Activated CD4-positive, alpha-beta T cell treated with anti-CD3 and anti-CD28 coated beads, Interleukin-2, amount 10 ng/mL, durations not matched to agents 7 days and 5 days (primary cell): ENCODE measurements around the gene GPS1. TPM values are rescaled to one million over a fixed set of nuclear protein-coding genes. Genes with fewer than 3 reads are reported as not detected.
"Not testable (repeated sequence)": the region's sequence is repeated elsewhere in the genome, so short reads cannot be mapped to it uniquely, and the experiment has no call there.

Experiments used
- CTCF ChIA-PET: fragments of 350-600 bp; sonication (Branson Sonifier 250); formaldehyde crosslinking; loops from one replicate; lab custom pipeline; 2021; ENCODE audit warnings: antibody characterized with exemption; lab: Charles Lee
- POLR2A ChIA-PET: fragments of 350-600 bp; sonication (Branson Sonifier 250); formaldehyde crosslinking; loops from one replicate; lab custom pipeline; 2021; ENCODE audit warnings: antibody characterized with exemption; lab: Charles Lee
- DNase-seq: peaks from one replicate; pipeline ENCODE4 v3.0.0-alpha.2; 2020
- H3K27ac Mint-ChIP-seq: one replicate; pipeline ENCODE4 v1.8.0; 2021; ENCODE audit warnings: mild to moderate bottlenecking, moderate library complexity, mixed read lengths
- H3K27me3 Mint-ChIP-seq: one replicate; pipeline ENCODE4 v1.8.0; 2021; ENCODE audit warnings: mixed read lengths
- H3K36me3 Mint-ChIP-seq: one replicate; pipeline ENCODE4 v1.8.0; 2021; ENCODE audit warnings: low read depth, mixed read lengths
- H3K4me1 Mint-ChIP-seq: one replicate; pipeline ENCODE4 v1.8.0; 2021; ENCODE audit warnings: mixed read lengths
- H3K4me3 Mint-ChIP-seq: one replicate; pipeline ENCODE4 v1.8.0; 2021; ENCODE audit warnings: mild to moderate bottlenecking, moderate library complexity, mixed read lengths
- H3K9me3 Mint-ChIP-seq: one replicate; pipeline ENCODE4 v1.8.0; 2021; ENCODE audit warnings: mixed read lengths
- total RNA-seq, 2 experiments: library from RNA; stranded (reverse); gene quantifications; one replicate each; pipeline ENCODE4 v1.2.3, GENCODE V29; 2021

The GPS1 gene
- total RNA-seq, 2 experiments from 2014 or later = 78.5 to 92.1 TPM

- peaks cover 30% of the 10 kb centered on the region for H3K4me1 Mint-ChIP-seq
- no peak overlapping the region for H3K27ac Mint-ChIP-seq
- CTCF ChIA-PET = no interaction called here
- H3K4me3 Mint-ChIP-seq = peak overlapping the region; percentile 45
- no peak for DNase-seq
- POLR2A ChIA-PET = no interaction called here
- H3K9me3 Mint-ChIP-seq = no peaks in the 10 kb centered on the region
- H3K36me3 Mint-ChIP-seq = peaks cover 13% of the 10 kb centered on the region
- no peaks in the 10 kb centered on the region for H3K27me3 Mint-ChIP-seq
Measured at GRCh38 chr17:82033359-82034085, 18.2 kb upstream of the GPS1 start.

DNA sequence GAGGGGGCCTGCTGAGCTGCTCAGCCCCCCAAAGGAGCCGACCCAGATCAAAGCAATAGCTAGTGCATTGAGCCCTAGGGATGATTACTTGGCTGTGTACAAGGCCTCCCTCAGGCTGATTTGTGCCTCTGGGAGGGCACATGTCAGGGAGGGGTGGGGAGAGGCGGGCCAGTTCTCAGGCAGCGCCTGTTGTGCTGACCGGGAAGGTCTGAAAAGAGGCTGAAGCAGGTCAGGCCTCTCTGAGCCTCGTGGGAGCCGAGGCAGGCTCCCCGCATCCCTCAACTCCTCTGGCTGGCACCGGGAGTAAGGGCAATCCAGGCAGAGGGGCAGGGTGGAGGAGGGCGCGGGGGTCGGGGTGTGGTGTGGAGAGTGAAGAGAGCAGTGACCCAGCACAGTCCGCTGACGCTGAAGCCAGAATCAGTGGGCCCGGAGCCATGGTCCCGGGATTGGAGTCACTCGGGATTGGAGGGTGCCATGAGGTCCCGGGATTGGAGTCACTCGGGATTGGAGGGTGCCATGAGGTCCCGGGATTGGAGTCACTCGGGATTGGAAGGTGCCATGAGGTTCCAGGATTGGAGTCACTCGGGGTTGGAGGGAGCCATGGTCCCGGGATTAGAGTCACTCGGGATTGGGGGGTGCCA, 17.2 kb upstream of the GPS1 start:
- peaks cover 33% of the 10 kb centered on the region for H3K4me1 Mint-ChIP-seq
- DNase-seq = no peak
- ChIA-PET POLR2A (no interaction called here), CTCF (interaction anchor here (0.8 to 4.7 kb wide), 4 partner anchors 9 to 120 kb away, joined by 3 to 49 read pairs (median 5); partner anchors contain the start of genes CENPX and LRRC45)
- H3K27ac Mint-ChIP-seq = no peak overlapping the region
- H3K36me3 Mint-ChIP-seq = peaks cover 9% of the 10 kb centered on the region
- no peaks in the 10 kb centered on the region for H3K9me3 Mint-ChIP-seq
- H3K4me3 Mint-ChIP-seq = no peak overlapping the region
- H3K27me3 Mint-ChIP-seq = no peaks in the 10 kb centered on the region

DNA sequence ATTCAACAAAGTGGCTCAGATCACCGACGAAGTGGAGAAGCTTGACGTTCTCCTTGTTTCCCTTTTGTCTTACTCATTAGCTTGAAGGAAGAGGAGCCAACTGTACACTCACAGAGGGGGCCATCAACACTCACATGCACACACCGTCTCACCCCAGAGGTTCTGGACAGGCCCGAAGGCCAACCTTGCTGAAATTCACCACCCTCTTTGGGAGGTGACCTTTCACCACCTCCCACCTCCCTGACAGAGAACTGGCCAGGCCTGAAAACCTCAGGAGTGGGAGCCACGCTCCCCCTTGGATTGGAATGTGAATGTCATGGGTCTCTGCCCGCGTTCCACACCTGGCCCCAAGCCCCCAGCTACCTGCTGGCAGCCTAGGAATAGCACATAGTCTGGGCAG, 16.2 kb upstream of the GPS1 start:
- H3K27me3 Mint-ChIP-seq = no peaks in the 10 kb centered on the region
- ChIA-PET CTCF (interaction anchor here (0.6 to 4.7 kb wide), 5 partner anchors 10 to 460 kb away, joined by 3 to 49 read pairs (median 3); partner anchors contain the start of genes CENPX and LRRC45), POLR2A (no interaction called here)
- H3K36me3 Mint-ChIP-seq = peaks cover 8% of the 10 kb centered on the region
- H3K4me3 Mint-ChIP-seq = peak overlapping the region; percentile 85
- H3K4me1 Mint-ChIP-seq = peaks cover 29% of the 10 kb centered on the region
- no peak overlapping the region for H3K27ac Mint-ChIP-seq
- no peaks in the 10 kb centered on the region for H3K9me3 Mint-ChIP-seq
- no peak for DNase-seq

GRCh38 chr17:82035956-82036633, 15.6 kb upstream of the GPS1 start:
- H3K4me3 Mint-ChIP-seq = peak overlapping the region; percentile 85
- no peaks in the 10 kb centered on the region for H3K9me3 Mint-ChIP-seq
- H3K4me1 Mint-ChIP-seq = peaks cover 28% of the 10 kb centered on the region
- POLR2A ChIA-PET = no interaction called here
- H3K36me3 Mint-ChIP-seq = peaks cover 8% of the 10 kb centered on the region
- no peak for DNase-seq
- peak overlapping the region; percentile 5 for H3K27ac Mint-ChIP-seq
- no peaks in the 10 kb centered on the region for H3K27me3 Mint-ChIP-seq
- CTCF ChIA-PET = interaction anchor here (1.0 to 4.7 kb wide), 3 partner anchors 15 to 183 kb away, joined by 3 to 49 read pairs (median 7); partner anchors contain the start of genes CENPX and LRRC45

DNA sequence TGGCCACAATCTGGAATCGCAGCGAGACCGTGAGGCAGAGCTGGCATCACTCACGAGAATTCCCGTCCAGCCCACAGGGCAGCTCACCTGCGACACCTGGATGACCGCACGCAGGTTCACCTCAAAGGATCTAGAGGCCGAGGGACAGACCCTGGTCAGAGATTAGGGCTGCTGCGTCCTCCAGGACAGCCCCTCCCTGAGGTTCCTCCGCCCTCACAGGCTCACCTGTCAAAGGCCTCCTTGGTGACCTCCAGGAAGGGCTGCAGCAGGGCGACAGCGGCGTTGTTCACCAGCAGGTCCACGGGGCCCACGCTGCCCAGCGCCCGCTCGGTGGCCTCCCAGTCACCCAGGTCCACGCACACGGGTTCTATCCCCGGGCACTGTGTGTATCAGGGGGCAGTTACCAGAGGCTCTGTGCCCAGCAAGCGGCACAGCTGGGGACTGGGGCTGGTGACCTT, 15.0 kb upstream of the GPS1 start:
- H3K27me3 Mint-ChIP-seq = no peaks in the 10 kb centered on the region
- POLR2A ChIA-PET = no interaction called here
- peaks cover 8% of the 10 kb centered on the region for H3K36me3 Mint-ChIP-seq
- peak overlapping the region; percentile 85 for H3K4me3 Mint-ChIP-seq
- H3K9me3 Mint-ChIP-seq = no peaks in the 10 kb centered on the region
- DNase-seq = no peak
- H3K4me1 Mint-ChIP-seq = peaks cover 28% of the 10 kb centered on the region
- CTCF ChIA-PET = interaction anchor here (1.0 to 4.7 kb wide), 2 partner anchors 15 to 183 kb away, joined by 3 to 49 read pairs; partner anchors contain the start of genes CENPX and LRRC45
- peak overlapping the region; percentile 62 for H3K27ac Mint-ChIP-seq

- CTCF ChIA-PET = interaction anchor here (0.6 to 4.7 kb wide), 30 partner anchors 9 to 255 kb away, joined by 3 to 49 read pairs (median 4); partner anchors contain the start of genes CENPX and LRRC45
- H3K36me3 Mint-ChIP-seq = peaks cover 8% of the 10 kb centered on the region
- H3K4me1 Mint-ChIP-seq = peaks cover 28% of the 10 kb centered on the region
- DNase-seq = peak; percentile 98
- peak within 1 kb of the TSS; percentile 85 for H3K4me3 Mint-ChIP-seq
- no peaks in the 10 kb centered on the region for H3K9me3 Mint-ChIP-seq
- H3K27me3 Mint-ChIP-seq = no peaks in the 10 kb centered on the region
- POLR2A ChIA-PET = interaction anchor here (0.7 to 0.9 kb wide), 6 partner anchors 11 to 76 kb away, joined by 3 to 4 read pairs (median 3); partner anchors contain the start of genes CENPX and LRRC45
- H3K27ac Mint-ChIP-seq = peak within 1 kb of the TSS; percentile 97
Measured at GRCh38 chr17:82037092-82037888, 14.4 kb upstream of the GPS1 start, which contains the start of gene DCXR. Gene DCXR, minus strand, starts transcription at chr17:82037697. Its CDS starts 15 bp downstream, at chr17:82037682.

DNA sequence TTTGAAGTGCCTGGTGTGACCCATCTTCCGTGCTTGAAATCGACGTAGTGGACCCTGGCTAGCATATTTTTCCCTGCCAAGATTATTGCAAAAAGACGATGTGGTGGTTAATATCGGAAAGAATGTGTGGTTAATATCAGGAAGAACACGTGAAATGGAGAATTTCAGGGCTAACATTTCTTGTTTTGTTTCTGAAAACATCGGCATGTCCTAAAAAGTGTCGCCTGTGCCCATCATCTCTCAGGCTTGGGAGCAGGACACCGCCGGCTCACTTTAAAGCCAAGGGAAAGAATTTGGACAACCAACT, 13.9 kb upstream of the GPS1 start:
- Mint-ChIP-seq H3K36me3 (peaks cover 8% of the 10 kb centered on the region), H3K9me3 (no peaks in the 10 kb centered on the region), H3K4me3 (peak overlapping the region; percentile 85), H3K27ac (peak overlapping the region; percentile 97), H3K27me3 (no peaks in the 10 kb centered on the region), H3K4me1 (peaks cover 27% of the 10 kb centered on the region)
- CTCF ChIA-PET = interaction anchor here (0.6 to 4.7 kb wide), 29 partner anchors 9 to 255 kb away, joined by 3 to 49 read pairs (median 4); partner anchors contain the start of genes CENPX and LRRC45
- DNase-seq = no peak
- POLR2A ChIA-PET = interaction anchor here (0.7 to 0.9 kb wide), 6 partner anchors 12 to 75 kb away, joined by 3 to 4 read pairs (median 3); partner anchors contain the start of genes CENPX and LRRC45

DNA sequence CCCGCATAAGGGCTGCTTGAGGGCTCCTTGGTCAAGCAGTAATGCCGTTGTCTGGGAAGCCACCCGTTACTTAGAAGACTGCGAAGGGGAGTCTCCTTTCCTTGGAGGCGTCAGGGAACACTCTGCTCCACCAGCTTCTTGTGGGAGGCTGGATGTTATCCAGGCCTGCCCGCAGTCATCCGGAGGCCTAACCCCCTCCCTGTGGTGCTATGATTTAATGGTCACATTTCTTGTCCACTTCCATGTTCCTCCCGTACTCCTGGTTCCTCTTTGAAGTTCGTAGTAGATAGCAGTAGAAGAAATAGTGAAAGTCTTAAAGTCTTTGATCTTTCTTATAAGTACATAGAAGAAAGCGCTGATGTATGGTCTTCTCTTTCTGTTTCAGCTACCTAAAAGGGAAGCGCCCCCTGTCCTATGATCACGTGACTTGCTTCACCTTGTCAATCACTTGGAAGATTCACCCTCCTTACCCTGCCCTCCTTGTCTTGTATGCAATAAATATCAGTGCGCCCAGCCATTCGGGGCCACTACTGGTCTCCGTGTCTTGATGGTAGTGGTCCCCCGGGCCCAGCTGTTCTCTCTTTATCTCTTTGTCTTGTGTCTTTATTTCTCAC, 12.8 kb upstream of the GPS1 start:
- H3K4me3 Mint-ChIP-seq, POLR2A ChIA-PET, H3K36me3 Mint-ChIP-seq, H3K27me3 Mint-ChIP-seq, H3K27ac Mint-ChIP-seq, DNase-seq, H3K9me3 Mint-ChIP-seq: not testable (repeated sequence)
- H3K4me1 Mint-ChIP-seq = peaks cover 25% of the 10 kb centered on the region
- CTCF ChIA-PET = interaction anchor here (0.6 to 4.7 kb wide), 4 partner anchors 10 to 66 kb away, joined by 3 to 49 read pairs (median 8); partner anchors contain the start of genes CENPX and LRRC45

DNA sequence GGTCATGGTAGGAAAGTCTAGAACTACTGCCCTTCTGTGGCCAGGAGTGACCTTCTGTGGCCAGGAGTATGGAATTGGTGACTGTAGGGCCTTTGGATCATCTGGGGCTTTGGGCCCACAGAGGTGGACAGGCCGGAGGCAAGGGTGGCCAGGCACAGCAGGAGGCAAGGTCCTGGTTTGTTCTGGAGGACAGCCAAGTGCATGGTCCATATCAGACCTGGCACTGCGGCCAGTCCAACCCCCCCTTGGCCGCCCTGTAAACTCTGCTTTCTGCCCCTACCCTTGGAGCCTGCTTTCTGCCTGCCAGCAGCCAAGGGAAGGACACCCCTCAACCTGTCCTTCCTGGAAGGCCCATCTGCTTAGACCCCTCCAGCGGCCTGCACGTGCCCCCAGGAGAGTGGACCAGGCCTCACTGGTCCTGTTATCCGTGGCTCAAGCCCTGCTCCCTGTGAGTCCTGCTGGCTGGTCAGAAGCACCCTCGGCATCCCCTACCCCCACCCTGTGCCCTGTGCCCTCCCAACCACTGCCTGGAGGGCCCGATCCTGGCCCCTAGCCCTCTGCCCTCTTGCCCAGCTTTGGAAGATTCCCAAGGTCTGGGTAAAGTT, 11.9 kb upstream of the GPS1 start:
- ChIA-PET CTCF (interaction anchor here (1.0 to 1.5 kb wide), 2 partner anchors 10 to 17 kb away, joined by 4 read pairs; partner anchors contain the start of gene CENPX), POLR2A (no interaction called here)
- Mint-ChIP-seq H3K27ac (no peak overlapping the region), H3K27me3 (no peaks in the 10 kb centered on the region), H3K36me3 (peaks cover 8% of the 10 kb centered on the region), H3K9me3 (no peaks in the 10 kb centered on the region), H3K4me3 (no peak overlapping the region), H3K4me1 (peaks cover 25% of the 10 kb centered on the region)
- no peak for DNase-seq

GRCh38 chr17:82041144-82041814, 10.4 kb upstream of the GPS1 start:
- H3K4me3 Mint-ChIP-seq = no peak overlapping the region
- POLR2A ChIA-PET = no interaction called here

More at GRCh38 chr17:82041144-82041814, 10.4 kb upstream of the GPS1 start:
- H3K27ac Mint-ChIP-seq = no peak overlapping the region
- no peaks in the 10 kb centered on the region for H3K9me3 Mint-ChIP-seq
- DNase-seq = no peak
- CTCF ChIA-PET = interaction anchor here (0.6 to 1.5 kb wide), 3 partner anchors 9 to 239 kb away, joined by 4 to 6 read pairs (median 4); partner anchors contain the start of gene RAC3
- no peaks in the 10 kb centered on the region for H3K36me3 Mint-ChIP-seq
- no peaks in the 10 kb centered on the region for H3K27me3 Mint-ChIP-seq
- peaks cover 13% of the 10 kb centered on the region for H3K4me1 Mint-ChIP-seq
